ENCODE results near the gene PPP3R1.

GRCh38 chr2:68274022-68274421, 21.7 kb upstream of the PPP3R1 start:
- TF ChIP-seq CTCF (IDR thresholded peaks at IDR 0.05 in 4 of 5, conservative IDR thresholded peaks at IDR 0.05 in 1 of 5) (no peak), POLR2A (IDR thresholded peaks at IDR 0.05) (no peak)
